HG03196 (cell line): Measurements from ENCODE around the gene PODNL1.

Experiments
- ATAC-seq: cut with Tn5 transposase; IDR thresholded peaks from one replicate; pipeline ENCODE4 v1.9.1; 2021; ENCODE audit not compliant: unreplicated experiment

Gene PODNL1

DNA sequence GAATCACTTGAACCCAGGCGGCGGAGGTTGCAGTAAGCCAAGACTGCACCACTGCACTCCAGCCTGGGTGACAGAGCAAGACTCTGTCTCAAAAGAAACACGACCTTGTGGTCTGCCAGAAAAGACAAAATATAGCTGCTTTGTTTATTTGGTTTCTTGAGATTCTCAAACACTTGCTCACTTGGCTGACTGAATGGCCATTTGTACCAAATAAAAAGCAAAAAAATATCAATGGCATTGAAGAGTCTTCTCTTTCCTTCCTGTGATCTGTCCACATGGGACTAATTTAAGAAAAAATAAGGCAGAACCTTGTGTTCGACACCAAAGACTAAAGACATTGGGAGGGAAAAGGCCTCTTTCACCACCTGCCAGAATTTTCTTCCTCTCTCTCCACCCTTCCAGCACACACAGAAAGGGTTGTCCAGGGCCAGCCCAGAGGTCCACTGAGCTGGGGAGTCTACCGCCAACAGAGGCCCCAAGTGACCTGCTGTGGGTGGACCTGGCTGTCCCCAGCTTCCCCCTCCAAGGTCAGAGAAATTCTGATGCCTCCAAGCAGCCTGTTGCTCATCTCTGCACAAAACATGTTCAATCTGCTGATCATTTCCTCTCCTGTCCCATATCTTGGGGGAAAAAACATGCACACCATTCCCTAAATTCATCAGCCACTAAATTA, 38.2 kb downstream of the PODNL1 start:
- ATAC-seq, result no peak

DNA sequence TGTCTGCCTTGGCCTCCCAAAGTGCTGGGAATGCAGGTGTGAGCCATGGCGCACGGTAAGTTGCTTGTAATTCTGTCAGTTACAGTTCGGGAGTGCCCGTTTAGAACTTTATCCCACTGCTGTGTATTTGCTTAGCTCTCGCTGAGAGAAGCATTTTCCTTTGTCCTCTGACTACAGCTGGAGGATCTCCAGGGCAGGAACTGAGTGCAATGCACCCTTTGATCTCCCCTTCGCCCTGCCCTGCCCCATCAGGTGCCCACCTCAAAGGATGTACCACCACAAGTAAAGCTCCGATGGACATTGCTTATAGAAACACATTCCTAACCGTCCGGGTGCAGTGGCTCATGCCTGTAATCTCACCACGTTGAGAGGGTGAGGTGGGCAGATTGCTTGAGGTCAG, 38.8 kb downstream of the PODNL1 start:
- no peak for ATAC-seq

GRCh38 chr19:13896227-13896626, 42.0 kb downstream of the PODNL1 start:
- ATAC-seq, result no peak

DNA sequence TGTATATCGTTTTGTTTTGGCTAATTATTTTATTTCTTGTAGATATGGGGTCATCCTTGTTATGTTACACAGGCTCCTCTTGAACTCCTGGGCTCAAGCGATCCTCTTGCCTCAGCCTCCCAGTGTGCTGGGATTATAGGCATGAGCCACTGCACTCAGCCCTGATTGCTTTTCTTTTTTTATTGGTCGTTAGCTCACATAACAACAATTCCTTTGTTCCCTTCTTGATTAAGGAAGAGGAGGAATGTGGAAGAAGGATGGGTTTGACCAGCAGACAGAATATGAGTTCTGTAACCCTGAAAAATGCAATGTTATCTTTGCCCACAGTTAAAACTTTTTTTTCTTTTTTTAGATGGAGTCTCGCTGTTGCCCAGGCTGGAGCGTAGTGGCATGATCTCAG, 43.7 kb downstream of the PODNL1 start:
- no peak for ATAC-seq

GRCh38 chr19:13892870-13893269, 45.3 kb downstream of the PODNL1 start:
- ATAC-seq, result no peak

DNA sequence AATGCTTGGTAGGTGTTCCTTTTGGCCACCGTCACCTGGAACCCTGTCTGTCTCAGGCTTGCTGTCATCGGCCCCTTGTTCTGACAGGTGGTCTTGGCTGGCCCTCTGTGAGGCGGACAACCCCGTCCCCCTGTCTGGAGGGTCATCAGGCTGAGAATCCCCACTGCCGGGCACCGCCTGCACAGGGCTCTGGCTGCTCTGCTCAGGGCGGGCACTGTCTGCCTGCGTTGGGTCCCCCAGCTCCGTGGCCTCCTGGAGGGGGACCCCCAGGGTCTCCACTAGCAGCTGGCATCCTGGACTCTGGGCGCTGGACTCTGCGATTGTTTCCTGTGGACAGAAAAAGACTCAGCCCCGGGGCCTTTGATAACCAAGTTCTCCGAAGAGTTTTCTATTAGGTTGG, 48.1 kb downstream of the PODNL1 start:
- ATAC-seq, result no peak

GRCh38 chr19:13888281-13888680, 49.9 kb downstream of the PODNL1 start:
- ATAC-seq, result no peak

- no peak for ATAC-seq
Measured at GRCh38 chr19:13887517-13887916, 50.7 kb downstream of the PODNL1 start.

- no peak for ATAC-seq
Measured at GRCh38 chr19:13887018-13887436, 51.2 kb downstream of the PODNL1 start.

- ATAC-seq, result no peak
Measured at GRCh38 chr19:13885826-13886365, 52.3 kb downstream of the PODNL1 start.

DNA sequence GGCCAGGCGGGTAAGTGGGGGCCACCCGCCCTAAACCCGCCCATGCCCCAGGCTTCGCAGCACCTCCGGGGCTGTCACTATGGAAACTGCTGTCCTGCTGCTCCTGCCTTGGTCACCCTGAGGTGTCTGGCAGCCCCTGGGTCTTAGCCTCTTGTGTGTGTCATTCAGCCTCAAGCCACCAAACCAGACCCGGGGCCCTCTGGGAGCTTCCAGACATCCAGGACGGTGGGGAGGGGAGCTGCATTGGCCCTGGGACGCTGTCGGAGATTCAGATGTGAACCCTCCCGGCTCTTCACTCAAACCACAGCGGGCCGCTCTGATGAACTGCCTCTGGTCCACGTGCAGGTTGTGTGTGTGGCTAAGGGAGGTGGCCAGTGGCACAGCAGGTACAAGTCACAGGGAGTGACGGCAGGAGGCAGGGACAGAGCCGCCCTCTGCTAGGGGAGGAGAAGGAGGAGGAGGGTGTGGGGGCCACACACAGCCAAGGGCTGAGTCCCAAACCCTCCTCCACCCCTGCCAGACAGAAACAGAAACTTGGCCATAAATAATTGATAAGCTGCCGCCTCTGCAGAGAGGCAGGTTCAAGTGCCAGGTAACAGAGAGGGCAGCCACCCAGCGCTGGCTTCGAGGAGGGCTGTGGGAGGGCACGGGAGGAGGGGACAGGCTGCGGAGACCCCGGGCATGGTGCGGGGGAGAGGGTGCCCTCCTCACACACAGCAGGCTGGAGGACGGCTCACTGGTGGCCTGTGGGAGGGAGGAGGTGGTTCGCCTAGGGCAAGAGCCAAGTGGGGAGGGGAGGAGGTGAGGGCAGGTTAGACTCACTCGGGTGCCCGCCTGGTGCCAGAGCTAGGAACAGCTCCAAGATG, 53.3 kb downstream of the PODNL1 start:
- no peak for ATAC-seq

- no peak for ATAC-seq
Measured at GRCh38 chr19:13883516-13884064, 54.6 kb downstream of the PODNL1 start.

DNA sequence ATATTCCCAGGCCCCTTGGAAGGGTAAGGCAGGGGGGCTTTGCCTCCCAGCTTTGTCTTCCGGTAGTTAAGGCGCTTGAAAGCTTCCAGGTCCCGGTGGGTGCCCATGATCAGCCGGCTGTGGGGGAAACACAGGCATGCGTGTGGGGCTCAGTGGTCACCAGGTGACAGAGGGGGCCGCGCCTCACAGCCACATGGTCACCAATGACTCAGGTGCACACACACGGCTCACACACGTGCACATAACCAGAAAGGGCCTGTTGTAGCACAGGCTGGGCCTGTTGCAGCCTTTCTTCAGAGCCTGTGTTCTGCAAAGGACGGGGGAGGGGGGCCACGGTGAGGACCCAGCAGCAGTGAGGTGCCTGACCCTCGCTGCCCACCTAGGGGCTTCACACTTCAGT, 55.4 kb downstream of the PODNL1 start:
- ATAC-seq, result no peak

GRCh38 chr19:13882419-13882795, 55.8 kb downstream of the PODNL1 start:
- ATAC-seq, result no peak

GRCh38 chr19:13881692-13882418, 56.4 kb downstream of the PODNL1 start:
- ATAC-seq, result no peak

GRCh38 chr19:13881251-13881691, 56.9 kb downstream of the PODNL1 start:
- no peak for ATAC-seq
